GM19328 (cell line): ENCODE data around the gene COPS9.

Experiments used
- ATAC-seq: cut with Tn5 transposase; IDR thresholded peaks from one replicate; pipeline ENCODE4 v1.9.1; 2021; ENCODE audit warnings: mild to moderate bottlenecking, moderate library complexity; ENCODE audit not compliant: unreplicated experiment

The COPS9 gene

GRCh38 chr2:240137596-240138253, 1.6 kb upstream of the COPS9 start:
- ATAC-seq = no peak

GRCh38 chr2:240136671-240137292, 677 bp upstream of the COPS9 start:
- ATAC-seq = peak; percentile 1

GRCh38 chr2:240135706-240136012, 446 bp downstream of the COPS9 start:
- no peak for ATAC-seq

- ATAC-seq = no peak
Measured at GRCh38 chr2:240134956-240135520, 1.1 kb downstream of the COPS9 start.

GRCh38 chr2:240134466-240134865, 1.6 kb downstream of the COPS9 start:
- no peak for ATAC-seq

- ATAC-seq = no peak
Measured at GRCh38 chr2:240133401-240133800, 2.7 kb downstream of the COPS9 start.

GRCh38 chr2:240132651-240132980, 3.5 kb downstream of the COPS9 start:
- no peak for ATAC-seq

GRCh38 chr2:240131941-240132650, 4.0 kb downstream of the COPS9 start:
- no peak for ATAC-seq

- no peak for ATAC-seq
Measured at GRCh38 chr2:240131296-240131695, 4.8 kb downstream of the COPS9 start.

GRCh38 chr2:240130393-240131195, 5.5 kb downstream of the COPS9 start:
- no peak for ATAC-seq

- ATAC-seq = no peak
Measured at GRCh38 chr2:240129731-240130392, 6.2 kb downstream of the COPS9 start.

- ATAC-seq = no peak
Measured at GRCh38 chr2:240129311-240129710, 6.8 kb downstream of the COPS9 start.

- no peak for ATAC-seq
Measured at GRCh38 chr2:240128608-240129145, 7.4 kb downstream of the COPS9 start.

GRCh38 chr2:240127911-240128607, 8.0 kb downstream of the COPS9 start:
- no peak for ATAC-seq

- no peak for ATAC-seq
Measured at GRCh38 chr2:240127191-240127750, 8.8 kb downstream of the COPS9 start.

- no peak for ATAC-seq
Measured at GRCh38 chr2:240126731-240127130, 9.4 kb downstream of the COPS9 start.

GRCh38 chr2:240125742-240126141, 10.4 kb downstream of the COPS9 start:
- no peak for ATAC-seq

- no peak for ATAC-seq
Measured at GRCh38 chr2:240124651-240125030, 11.5 kb downstream of the COPS9 start.

- no peak for ATAC-seq
Measured at GRCh38 chr2:240123821-240124650, 12.1 kb downstream of the COPS9 start.
